Neuron (in vitro differentiated cells): ENCODE data around the gene FAM20A.
"Not testable (repeated sequence)": the region's sequence is repeated elsewhere in the genome, so short reads cannot be mapped to it uniquely, and the experiment has no call there.

ENCODE experiments used
- H2AFZ ChIP-seq: one replicate; pipeline ENCODE4 v1.6.1; 2013; ENCODE audit warnings: low read depth, mild to moderate bottlenecking, inconsistent platforms, low read length, moderate library complexity
- H3K27me3 ChIP-seq: one replicate; pipeline ENCODE4 v1.6.1; 2013; ENCODE audit warnings: low read length; ENCODE audit not compliant: insufficient read depth
- H3K36me3 ChIP-seq: one replicate; pipeline ENCODE4 v1.6.1; 2013; ENCODE audit warnings: low read length; ENCODE audit not compliant: insufficient read depth
- H3K4me1 ChIP-seq: one replicate; pipeline ENCODE4 v1.6.1; 2013; ENCODE audit warnings: low read length; ENCODE audit not compliant: insufficient read depth
- H3K4me3 ChIP-seq: 2 replicates; pipeline ENCODE4 v1.5.1; 2013; ENCODE audit warnings: mild to moderate bottlenecking, low read length, moderate library complexity
- H3K9me3 ChIP-seq: one replicate; pipeline ENCODE4 v1.6.1; 2013; ENCODE audit warnings: low read length

Gene FAM20A

DNA sequence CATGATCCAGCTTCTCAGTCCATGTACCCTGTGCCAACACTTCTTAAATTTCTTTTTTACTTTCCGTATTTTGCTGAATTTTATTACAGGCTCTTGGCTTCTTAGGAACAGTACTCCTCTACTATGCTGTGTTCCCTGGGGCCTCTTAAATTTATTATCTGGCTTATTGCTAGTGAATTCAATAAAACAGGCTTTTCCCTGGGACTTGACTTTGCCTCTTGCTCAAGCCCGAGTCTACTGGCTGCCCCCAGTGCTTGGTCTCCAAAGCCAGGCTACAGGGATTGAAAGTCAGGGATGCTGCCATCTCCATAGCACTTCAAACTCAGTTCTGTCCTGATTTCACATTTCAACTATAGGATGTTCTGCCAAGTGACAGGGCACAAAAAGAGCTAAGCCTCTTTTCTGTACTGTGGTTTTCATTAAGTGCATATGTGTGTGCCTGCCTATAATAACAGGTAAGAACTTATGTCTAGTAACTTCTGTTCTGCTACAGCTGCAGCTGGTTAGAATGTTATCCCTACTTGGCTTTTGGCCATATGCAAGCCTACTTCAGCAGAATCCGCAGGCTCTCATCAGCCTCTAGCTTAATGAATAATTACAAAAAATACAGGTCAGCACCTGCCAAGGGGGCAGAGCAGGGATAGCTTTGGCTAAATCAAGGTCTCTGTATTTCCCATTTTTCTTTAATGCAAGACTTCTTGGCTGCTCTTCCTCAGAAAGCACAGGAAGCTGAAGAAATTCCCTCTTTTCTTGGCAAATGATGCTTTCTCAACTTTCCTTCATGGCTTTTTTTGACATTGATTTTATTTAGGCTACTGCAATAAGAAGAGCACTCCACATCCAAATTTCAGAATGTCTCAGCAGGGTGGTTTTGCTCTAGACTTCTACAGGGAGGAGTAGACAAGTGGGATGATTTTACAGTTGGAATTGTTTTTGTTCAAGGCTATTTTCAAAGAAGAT is 8.2 kb downstream of the FAM20A start:
- H3K4me1 ChIP-seq, result no peaks in the 10 kb centered on the region
- H3K36me3 ChIP-seq, result no peaks in the 10 kb centered on the region
- no peak overlapping the region for H2AFZ ChIP-seq
- no peak overlapping the region for H3K4me3 ChIP-seq
- no peaks in the 10 kb centered on the region for H3K9me3 ChIP-seq
- H3K27me3 ChIP-seq, result peaks cover 15% of the 10 kb centered on the region

DNA sequence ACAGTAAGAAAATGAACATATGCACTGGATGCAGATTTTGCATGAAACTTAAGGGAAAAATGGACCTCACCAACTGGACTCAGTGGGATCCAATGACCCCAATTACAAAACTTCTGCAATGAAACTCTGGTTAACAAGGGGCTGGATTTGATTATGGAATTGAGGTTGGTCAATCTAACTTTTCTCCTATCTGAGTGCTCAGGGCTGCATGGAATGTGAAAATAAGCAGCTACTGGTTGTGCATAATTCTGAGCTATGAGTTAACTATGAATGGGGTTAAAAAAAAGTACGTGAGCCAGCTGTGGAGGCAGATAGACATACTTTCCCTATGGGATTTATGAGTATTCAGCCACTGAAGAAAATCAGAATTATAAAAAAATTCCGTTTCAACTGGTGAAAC is 9.2 kb downstream of the FAM20A start:
- Histone ChIP-seq H2AFZ (no peak overlapping the region), H3K9me3 (no peaks in the 10 kb centered on the region), H3K4me3 (no peak overlapping the region), H3K36me3 (no peaks in the 10 kb centered on the region), H3K27me3 (peaks cover 15% of the 10 kb centered on the region), H3K4me1 (no peaks in the 10 kb centered on the region)

DNA sequence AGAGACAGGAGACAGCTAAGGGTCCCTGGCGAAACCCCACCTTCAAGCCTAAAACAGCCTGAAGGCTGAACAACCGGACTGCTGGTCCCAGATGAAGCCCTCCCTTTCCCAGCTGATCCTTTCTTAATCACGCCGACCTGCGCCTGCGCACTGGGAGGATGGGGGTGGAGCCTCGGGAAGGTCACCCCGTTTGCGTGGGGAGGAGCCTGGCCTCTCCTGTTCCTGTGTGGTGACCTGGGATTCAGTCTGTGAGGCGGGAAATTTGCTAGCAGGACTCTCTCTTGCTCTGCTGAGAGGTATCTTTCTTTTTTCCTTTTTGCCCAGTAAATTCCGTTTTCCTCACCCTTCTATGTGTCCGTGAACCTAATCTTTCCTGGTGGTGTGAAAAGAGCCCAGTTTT is 9.6 kb downstream of the FAM20A start:
- Histone ChIP-seq H3K4me3 (no peak overlapping the region), H2AFZ (no peak overlapping the region), H3K27me3 (peaks cover 13% of the 10 kb centered on the region), H3K4me1 (no peaks in the 10 kb centered on the region), H3K9me3 (no peaks in the 10 kb centered on the region), H3K36me3 (no peaks in the 10 kb centered on the region)

DNA sequence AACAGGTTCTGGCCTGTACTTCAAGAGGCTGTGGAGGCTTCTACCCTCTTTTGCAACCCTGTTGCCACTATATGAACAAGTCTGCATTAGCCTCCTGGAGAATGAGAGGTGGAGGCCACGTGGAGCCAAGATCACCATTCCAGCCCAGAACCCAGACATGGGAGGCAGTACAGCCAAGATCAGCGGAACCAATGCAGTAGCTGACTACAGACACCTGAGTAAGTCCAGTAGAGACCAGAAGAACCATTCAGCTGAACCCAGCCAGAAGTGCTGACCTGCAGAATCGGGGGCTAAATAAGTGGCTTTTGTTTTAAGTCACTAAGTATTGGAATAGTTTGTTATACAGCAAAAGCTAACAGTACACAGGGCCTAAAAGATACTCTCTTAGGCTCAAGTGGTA is 12.1 kb downstream of the FAM20A start:
- H3K36me3 ChIP-seq, result no peaks in the 10 kb centered on the region
- no peak overlapping the region for H2AFZ ChIP-seq
- peaks cover 11% of the 10 kb centered on the region for H3K4me1 ChIP-seq
- no peak overlapping the region for H3K4me3 ChIP-seq
- H3K9me3 ChIP-seq, result no peaks in the 10 kb centered on the region
- H3K27me3 ChIP-seq, result peaks cover 4% of the 10 kb centered on the region

DNA sequence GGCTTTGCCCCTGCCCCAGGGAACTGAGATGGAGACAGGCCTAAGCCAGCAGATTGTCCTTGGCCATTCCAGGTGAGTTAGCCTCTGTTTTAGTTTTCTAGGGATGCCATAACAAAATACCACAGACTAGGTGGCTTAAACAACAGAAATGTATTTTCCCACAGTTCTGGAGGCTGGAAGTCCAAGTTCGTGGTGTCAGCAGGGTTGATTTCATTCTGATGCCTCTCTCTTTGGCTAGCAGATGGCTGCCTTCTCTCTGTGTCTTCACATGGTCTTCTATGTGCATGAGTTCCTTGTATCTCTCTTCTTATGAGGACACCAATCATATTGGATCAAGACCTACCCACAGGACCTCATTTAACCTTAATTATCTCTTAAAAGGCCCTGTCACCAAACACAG is 12.8 kb downstream of the FAM20A start:
- Histone ChIP-seq H3K4me3 (no peak overlapping the region), H3K27me3 (peaks cover 4% of the 10 kb centered on the region), H2AFZ (no peak overlapping the region), H3K36me3 (no peaks in the 10 kb centered on the region), H3K4me1 (peaks cover 11% of the 10 kb centered on the region), H3K9me3 (no peaks in the 10 kb centered on the region)

DNA sequence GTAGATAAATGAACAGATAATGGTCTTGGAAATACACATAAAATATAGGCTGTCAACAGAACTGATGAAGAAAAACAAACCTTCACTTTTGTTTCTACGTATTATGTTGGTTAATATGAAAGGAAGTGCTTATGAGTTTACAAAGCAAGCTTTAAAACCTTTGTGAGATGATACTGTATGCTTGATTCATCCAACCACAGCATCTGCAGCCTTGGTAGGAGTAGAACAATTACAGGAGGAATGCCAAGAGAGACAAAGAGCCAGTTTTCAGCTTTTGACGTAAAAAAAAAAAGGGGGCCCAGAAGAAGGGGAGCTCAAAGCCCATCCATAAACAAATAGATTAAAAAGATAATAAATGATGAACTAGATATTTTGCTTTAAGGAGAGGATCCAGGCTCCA is 13.3 kb downstream of the FAM20A start:
- no peaks in the 10 kb centered on the region for H3K36me3 ChIP-seq
- H2AFZ ChIP-seq, result no peak overlapping the region
- peaks cover 11% of the 10 kb centered on the region for H3K4me1 ChIP-seq
- peaks cover 4% of the 10 kb centered on the region for H3K27me3 ChIP-seq
- no peaks in the 10 kb centered on the region for H3K9me3 ChIP-seq
- H3K4me3 ChIP-seq, result no peak overlapping the region

DNA sequence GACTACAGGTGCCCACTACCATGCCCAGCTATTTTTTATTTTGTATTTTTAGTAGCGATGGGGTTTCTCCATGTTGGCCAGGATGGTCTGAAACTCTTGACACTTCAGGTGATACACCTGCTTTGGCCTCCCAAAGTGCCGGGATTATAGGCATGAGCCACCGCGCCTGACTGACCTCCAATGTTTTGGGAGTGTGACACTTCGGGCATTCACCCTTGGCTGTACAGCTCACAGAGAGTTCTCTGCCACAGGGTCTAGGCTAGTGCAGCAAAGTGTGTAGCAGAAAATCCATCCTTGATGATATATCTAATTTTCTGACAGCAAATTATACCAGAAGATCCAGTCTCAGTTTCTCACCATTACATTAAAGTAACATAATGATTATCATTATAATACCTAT is 14.1 kb downstream of the FAM20A start:
- H3K27me3 ChIP-seq, result peaks cover 4% of the 10 kb centered on the region
- H3K4me3 ChIP-seq, result no peak overlapping the region
- H2AFZ ChIP-seq, result no peak overlapping the region
- no peaks in the 10 kb centered on the region for H3K9me3 ChIP-seq
- H3K4me1 ChIP-seq, result peaks cover 11% of the 10 kb centered on the region
- no peaks in the 10 kb centered on the region for H3K36me3 ChIP-seq

DNA sequence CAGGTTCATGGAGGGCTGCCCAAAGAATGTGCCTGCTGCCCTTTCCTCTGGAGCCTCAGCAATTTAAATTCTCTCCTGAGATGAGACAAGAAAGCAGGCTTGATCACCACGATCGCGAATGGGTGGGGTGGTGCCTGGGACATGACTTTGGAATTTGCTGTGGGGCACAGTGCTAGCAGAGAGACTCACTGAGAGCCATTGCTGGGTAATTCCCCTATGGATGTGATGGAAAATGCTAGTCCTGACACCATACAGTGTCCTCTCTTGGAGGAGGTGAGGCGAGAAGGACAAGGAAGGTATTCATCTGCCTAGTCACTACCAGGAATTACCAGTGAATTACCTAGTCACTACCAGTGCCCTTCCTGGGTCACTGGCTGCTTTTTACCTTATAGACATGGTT is 15.5 kb downstream of the FAM20A start:
- peaks cover 11% of the 10 kb centered on the region for H3K4me1 ChIP-seq
- no peaks in the 10 kb centered on the region for H3K36me3 ChIP-seq
- no peak overlapping the region for H2AFZ ChIP-seq
- H3K9me3 ChIP-seq, result no peaks in the 10 kb centered on the region
- no peaks in the 10 kb centered on the region for H3K27me3 ChIP-seq
- no peak overlapping the region for H3K4me3 ChIP-seq

DNA sequence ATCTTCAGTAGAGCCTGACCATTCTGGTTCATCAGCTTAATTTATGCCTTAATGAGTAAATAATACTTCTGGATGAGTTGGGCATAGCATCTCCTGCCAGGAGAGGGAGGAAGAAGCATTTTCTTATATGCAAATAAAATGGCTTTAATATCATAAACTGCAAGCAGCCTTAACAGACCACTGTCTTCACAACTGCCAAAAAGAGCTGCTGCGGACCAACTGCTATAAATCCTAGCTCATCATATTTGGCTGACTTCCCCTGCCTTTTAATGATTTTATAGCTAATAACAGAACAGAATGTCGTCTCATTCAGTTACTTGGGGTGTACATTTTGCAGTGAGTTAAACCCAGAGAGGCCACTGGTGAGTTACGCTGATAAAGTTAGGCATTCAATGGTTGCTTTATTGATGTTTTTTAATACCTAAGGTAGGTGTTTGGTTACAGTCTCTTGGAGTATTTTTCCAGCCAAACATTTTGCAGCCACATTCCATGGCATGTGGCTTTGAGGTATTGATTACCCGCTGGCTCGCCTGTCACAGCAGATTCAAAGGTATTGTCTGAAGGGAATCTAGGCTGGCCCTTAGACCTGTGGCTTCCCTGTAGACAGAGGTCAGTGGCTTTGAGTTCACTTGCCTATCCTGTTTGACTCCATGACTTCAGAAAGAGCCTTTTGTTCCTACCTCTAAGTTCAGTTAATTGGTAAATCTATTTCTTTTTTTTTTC is 16.4 kb downstream of the FAM20A start:
- H3K4me1 ChIP-seq, result peaks cover 18% of the 10 kb centered on the region
- no peaks in the 10 kb centered on the region for H3K27me3 ChIP-seq
- H3K9me3 ChIP-seq, result no peaks in the 10 kb centered on the region
- no peak overlapping the region for H3K4me3 ChIP-seq
- H2AFZ ChIP-seq, result no peak overlapping the region
- no peaks in the 10 kb centered on the region for H3K36me3 ChIP-seq

DNA sequence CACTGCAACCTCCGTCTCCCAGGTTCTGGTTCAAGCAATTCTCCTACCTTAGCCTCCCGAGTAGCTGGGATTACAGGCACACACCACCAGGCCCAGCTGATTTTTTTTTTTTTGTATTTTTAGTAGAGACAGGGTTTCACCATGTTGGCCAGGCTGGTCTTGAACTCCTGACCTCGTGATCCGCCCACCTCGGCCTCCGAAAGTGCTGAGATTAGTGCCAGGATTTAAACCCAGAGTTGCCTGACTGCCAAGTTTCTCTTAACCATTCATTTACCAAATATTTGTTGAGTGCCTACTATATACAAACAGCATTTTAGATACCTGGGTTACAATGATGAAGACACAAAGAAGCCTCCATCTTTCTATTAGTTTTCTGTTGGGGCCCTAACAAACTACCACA is 18.3 kb downstream of the FAM20A start:
- not testable (repeated sequence) for H3K9me3 ChIP-seq, H3K4me3 ChIP-seq, H3K27me3 ChIP-seq, H2AFZ ChIP-seq, H3K36me3 ChIP-seq
- H3K4me1 ChIP-seq, result peaks cover 20% of the 10 kb centered on the region

DNA sequence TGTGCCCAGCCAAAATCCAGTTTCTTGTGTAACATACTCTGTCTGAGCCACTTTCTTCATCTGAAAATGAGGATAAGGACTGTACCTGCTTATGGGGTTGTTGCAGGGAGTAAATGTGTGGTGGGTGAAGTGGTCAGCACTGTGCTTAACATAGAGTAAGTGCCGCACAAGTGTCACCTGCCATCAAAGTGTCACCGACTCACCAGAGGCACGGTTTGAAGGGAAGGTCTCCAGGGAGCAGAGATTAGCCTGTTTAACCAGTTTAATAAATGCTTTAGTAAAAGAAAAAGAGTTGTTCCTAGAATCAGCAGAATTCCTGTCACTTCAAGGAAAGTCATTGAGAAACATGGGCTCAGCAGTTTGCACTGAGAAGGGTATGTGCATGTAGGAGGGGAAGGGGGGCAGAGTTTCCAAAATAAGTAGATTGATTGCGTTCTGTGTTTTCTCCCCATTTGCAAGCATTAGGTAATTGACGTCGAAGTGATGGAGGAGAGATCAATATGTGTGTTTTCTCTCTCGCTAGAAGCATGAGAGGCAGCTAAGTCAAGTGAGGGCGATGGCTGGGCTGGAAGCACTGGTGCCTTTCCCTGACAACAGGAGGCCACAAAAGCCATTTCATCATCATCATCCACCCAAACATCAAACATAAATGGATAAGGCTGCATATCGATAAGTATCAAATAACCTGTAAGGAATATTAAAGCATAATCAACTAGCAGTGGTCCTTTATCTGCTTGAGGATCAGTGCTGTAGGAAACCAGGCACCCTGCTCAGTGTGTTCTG is 19.1 kb downstream of the FAM20A start:
- Histone ChIP-seq H3K27me3 (no peaks in the 10 kb centered on the region), H2AFZ (no peak overlapping the region), H3K9me3 (peaks cover 3% of the 10 kb centered on the region), H3K36me3 (no peaks in the 10 kb centered on the region), H3K4me1 (peaks cover 20% of the 10 kb centered on the region), H3K4me3 (no peak overlapping the region)

DNA sequence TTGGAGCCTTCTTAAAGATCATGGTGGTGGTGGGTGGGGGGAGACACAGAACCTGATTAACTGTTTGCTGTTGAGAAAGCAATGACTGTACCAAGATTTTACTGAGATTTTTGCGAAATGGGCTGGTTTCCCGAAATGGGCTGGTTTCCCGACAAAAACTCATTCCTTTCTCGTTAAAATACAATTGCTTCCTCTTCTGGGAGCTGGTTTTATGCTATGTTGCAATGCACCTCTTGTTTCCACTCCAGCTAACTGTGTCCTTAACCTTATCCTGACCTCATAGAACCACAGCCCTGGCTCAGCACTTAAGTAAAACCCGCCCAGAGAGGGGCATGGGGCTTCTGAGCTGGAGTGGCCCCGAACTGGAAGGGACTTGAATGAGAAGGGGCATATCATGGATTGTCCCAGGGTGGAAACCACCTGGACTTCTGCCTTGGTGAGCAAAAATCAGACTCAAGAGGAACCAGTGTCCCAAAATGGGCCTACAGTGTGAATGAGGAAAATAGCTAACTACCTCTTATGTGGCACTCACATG is 20.9 kb downstream of the FAM20A start:
- Histone ChIP-seq H2AFZ (no peak overlapping the region), H3K4me3 (no peak overlapping the region), H3K4me1 (peaks cover 15% of the 10 kb centered on the region), H3K36me3 (no peaks in the 10 kb centered on the region), H3K27me3 (no peaks in the 10 kb centered on the region), H3K9me3 (peaks cover 3% of the 10 kb centered on the region)
